Prostate gland (tissue), 2 donors: ENCODE results near the gene TAF11L14.

Experiments
- POLR2AphosphoS5 ChIP-seq: sonication (generic); formaldehyde crosslinking; IDR thresholded peaks from one replicate; pipeline ENCODE4 v1.6.1; 2017; ENCODE audit warnings: antibody characterized with exemption
- TF ChIP-seq, protein P1 (sequence below), 4 experiments: fragments of 200-600 bp in 2 of 4; fragments of 450-650 bp in 2 of 4; sonication (generic) in 2 of 4; IDR thresholded peaks; 1 replicate in 3 of 4; 2 replicates in 1 of 4; pipeline ENCODE4 v1.5.1; 2016 to 2019; ENCODE audit warnings: antibody characterized with exemption in 4 of 4, mild to moderate bottlenecking in 2 of 4, moderate library complexity in 2 of 4

DNA sequence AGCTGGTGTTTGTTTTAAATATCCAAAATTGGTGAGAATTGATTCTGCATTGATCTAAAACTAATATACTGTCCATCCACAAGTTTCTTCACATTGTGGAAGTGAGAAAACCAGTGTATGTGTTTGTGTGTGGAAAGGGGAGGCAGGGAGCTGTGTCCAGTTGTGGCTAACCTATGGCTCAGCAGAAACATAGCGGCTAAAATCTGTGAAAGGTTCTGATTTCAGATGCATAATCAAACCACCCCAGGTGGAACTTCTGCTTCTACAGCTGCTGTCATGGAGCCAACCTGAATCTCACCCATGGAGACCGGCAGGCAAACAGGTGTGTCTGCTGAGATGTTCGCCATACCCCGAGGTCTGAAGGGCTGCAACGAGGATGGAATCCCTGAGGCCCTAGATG lies at the start of gene TAF11L14:
- no peak for TF ChIP-seq POLR2AphosphoS5
- TF ChIP-seq, protein P1, sequence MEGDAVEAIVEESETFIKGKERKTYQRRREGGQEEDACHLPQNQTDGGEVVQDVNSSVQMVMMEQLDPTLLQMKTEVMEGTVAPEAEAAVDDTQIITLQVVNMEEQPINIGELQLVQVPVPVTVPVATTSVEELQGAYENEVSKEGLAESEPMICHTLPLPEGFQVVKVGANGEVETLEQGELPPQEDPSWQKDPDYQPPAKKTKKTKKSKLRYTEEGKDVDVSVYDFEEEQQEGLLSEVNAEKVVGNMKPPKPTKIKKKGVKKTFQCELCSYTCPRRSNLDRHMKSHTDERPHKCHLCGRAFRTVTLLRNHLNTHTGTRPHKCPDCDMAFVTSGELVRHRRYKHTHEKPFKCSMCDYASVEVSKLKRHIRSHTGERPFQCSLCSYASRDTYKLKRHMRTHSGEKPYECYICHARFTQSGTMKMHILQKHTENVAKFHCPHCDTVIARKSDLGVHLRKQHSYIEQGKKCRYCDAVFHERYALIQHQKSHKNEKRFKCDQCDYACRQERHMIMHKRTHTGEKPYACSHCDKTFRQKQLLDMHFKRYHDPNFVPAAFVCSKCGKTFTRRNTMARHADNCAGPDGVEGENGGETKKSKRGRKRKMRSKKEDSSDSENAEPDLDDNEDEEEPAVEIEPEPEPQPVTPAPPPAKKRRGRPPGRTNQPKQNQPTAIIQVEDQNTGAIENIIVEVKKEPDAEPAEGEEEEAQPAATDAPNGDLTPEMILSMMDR (IDR thresholded peaks at IDR 0.05), result no peak
